Loucy (cell line): ENCODE measurements around the gene UBASH3A.

ENCODE experiments used
- CTCF ChIP-seq: fragments of 200-600 bp; sonication (generic); conservative IDR thresholded peaks from 2 replicates; pipeline ENCODE4 v1.5.1; 2014; ENCODE audit warnings: mild to moderate bottlenecking, antibody characterized with exemption, low read length
- EZH2phosphoT487 ChIP-seq: fragments of 200-600 bp; IDR thresholded peaks from 2 replicates; pipeline ENCODE4 v1.6.1; 2018; ENCODE audit warnings: antibody characterized with exemption, mild to moderate bottlenecking, moderate library complexity, borderline replicate concordance

DNA sequence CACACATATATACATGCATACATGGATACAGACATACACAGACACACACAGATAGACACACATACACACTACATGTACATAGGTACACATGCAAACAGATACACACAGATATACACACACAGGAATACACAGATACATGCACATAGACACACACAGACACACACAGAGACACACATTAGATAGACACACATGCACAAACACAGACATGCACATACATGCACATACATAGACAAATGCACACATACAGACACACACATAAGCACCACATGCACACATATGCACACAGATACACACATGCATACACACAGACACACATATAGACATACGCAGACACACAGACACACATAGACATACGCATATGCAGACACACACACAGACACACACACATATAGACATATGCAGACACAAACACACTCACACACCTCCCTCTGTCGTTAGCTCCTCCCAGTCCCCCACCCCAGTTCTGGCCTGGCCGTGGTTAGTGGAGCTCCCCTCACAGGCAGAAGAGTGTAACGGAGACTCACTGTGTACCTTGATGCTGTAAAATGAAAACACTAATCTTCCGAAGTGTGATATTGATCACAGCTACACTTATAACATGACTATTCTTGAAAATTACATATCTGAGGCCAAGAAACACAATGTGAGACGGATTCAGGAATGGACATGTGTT lies 7.6 kb downstream of the UBASH3A start:
- TF ChIP-seq CTCF (peak; percentile 70), EZH2phosphoT487 (no peak)
